Left ventricle myocardium inferior (tissue), 1 donor: Measurements from ENCODE around the gene DNAJB4. TPM values are rescaled to one million over a fixed set of nuclear protein-coding genes. Genes with fewer than 3 reads are reported as not detected.
A peak's percentile ranks its signal among the peaks of the same experiment; 100 is the strongest.
"Not testable (repeated sequence)": the region's sequence is repeated elsewhere in the genome, so short reads cannot be mapped to it uniquely, and the experiment has no call there.

Source experiments
- DNase-seq: peaks from one replicate; pipeline ENCODE4 v3.0.0-alpha.2; 2020
- H3K27ac ChIP-seq: fragments of 200-600 bp; replicated peaks from 2 replicates; pipeline ENCODE4 v1.8.0; 2021
- H3K27me3 ChIP-seq: fragments of 200-600 bp; 2 replicates; pipeline ENCODE4 v1.8.0; 2021; ENCODE audit warnings: low read depth
- H3K36me3 ChIP-seq: fragments of 200-600 bp; 2 replicates; pipeline ENCODE4 v1.8.0; 2021
- H3K4me1 ChIP-seq: fragments of 200-600 bp; 2 replicates; pipeline ENCODE4 v1.8.0; 2021
- H3K4me3 ChIP-seq: fragments of 200-600 bp; 2 replicates; pipeline ENCODE4 v1.8.0; 2021; ENCODE audit warnings: mild to moderate bottlenecking, moderate library complexity
- H3K9me3 ChIP-seq: fragments of 200-600 bp; replicated peaks from 2 replicates; pipeline ENCODE4 v1.8.0; 2021
- intact Hi-C: fragments of 100-400 bp; cut with micrococcal nuclease; formaldehyde crosslinking; loops from one replicate; pipeline ENCODE4 v1.11.0; 2022
- total RNA-seq: library from RNA; stranded (reverse); fragmentation: NEBNext Ultra II Directional; extraction: Animal tissue kit (Norgen Biotek cat#: 25700); gene quantifications from one replicate; pipeline ENCODE4 v1.2.1, GENCODE V29; 2021
- TF ChIP-seq, protein P1 (sequence below): fragments of 200-600 bp; IDR thresholded peaks from 2 replicates; pipeline ENCODE4 v1.8.0; 2021; ENCODE audit warnings: antibody characterized with exemption, mild to moderate bottlenecking, borderline replicate concordance
- donor health status: DM: no; HTN: yes; CAD: no; lungs with severe emphysema.

DNAJB4 gene
- total RNA-seq, 1 donor from 2014 or later: 118 TPM

DNA sequence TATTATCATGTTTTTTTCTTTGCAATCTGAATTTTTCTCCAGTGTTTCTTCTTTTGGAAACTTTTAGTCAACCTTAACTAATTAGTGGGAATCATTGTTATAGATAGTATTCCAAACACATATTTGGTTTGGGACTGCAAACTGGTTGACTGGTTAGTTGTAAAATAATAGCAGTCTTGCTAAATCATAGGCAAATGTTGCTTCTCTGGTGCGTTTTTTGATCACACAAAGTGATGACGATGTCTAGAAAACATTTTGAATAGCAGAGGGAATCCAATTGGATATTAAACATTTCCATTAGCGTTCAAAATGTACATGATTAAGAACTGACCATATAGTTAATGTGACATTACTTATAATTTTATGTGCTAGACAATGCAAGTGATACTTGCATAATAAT, 4.5 kb downstream of the DNAJB4 start:
- H3K4me3 ChIP-seq: peak overlapping the region; percentile 77
- TF ChIP-seq, protein P1, sequence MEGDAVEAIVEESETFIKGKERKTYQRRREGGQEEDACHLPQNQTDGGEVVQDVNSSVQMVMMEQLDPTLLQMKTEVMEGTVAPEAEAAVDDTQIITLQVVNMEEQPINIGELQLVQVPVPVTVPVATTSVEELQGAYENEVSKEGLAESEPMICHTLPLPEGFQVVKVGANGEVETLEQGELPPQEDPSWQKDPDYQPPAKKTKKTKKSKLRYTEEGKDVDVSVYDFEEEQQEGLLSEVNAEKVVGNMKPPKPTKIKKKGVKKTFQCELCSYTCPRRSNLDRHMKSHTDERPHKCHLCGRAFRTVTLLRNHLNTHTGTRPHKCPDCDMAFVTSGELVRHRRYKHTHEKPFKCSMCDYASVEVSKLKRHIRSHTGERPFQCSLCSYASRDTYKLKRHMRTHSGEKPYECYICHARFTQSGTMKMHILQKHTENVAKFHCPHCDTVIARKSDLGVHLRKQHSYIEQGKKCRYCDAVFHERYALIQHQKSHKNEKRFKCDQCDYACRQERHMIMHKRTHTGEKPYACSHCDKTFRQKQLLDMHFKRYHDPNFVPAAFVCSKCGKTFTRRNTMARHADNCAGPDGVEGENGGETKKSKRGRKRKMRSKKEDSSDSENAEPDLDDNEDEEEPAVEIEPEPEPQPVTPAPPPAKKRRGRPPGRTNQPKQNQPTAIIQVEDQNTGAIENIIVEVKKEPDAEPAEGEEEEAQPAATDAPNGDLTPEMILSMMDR: no peak
- peak overlapping the region; percentile 17 for H3K27ac ChIP-seq
- H3K4me1 ChIP-seq: peaks cover 68% of the 10 kb centered on the region
- H3K9me3 ChIP-seq: no peaks in the 10 kb centered on the region
- intact Hi-C loops: loop anchor here (10.0 kb wide), 1 partner anchor 96 kb away; no protein-coding TSS in a partner anchor
- no peak for DNase-seq
- peaks cover 17% of the 10 kb centered on the region for H3K36me3 ChIP-seq
- H3K27me3 ChIP-seq: no peaks in the 10 kb centered on the region

DNA sequence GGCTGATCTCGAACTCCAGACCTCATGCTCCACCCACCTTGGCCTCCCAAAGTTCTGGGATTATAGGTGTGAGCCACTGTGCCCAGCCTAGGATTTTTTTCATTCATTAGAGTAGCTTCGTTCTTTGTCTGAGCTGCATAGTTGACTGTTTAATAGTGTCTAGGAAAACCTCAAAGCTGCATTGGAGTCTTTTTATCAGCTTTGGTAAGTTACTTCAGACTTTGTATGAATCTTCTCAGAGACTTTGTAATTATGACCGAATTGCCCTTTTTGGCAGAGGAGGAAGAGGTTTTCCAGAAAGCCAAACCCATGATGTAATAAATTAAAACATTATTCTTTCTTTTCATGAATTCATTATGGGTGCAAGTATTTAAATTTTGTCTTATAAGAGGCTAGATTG, 5.1 kb downstream of the DNAJB4 start:
- no peak for DNase-seq
- H3K9me3 ChIP-seq: no peaks in the 10 kb centered on the region
- peaks cover 74% of the 10 kb centered on the region for H3K4me1 ChIP-seq
- H3K27ac ChIP-seq: peak overlapping the region; percentile 17
- TF ChIP-seq, protein P1: no peak
- intact Hi-C loops: loop anchor here (10.0 kb wide), 1 partner anchor 95 kb away; no protein-coding TSS in a partner anchor
- H3K36me3 ChIP-seq: peaks cover 23% of the 10 kb centered on the region
- peak overlapping the region; percentile 77 for H3K4me3 ChIP-seq
- no peaks in the 10 kb centered on the region for H3K27me3 ChIP-seq

DNA sequence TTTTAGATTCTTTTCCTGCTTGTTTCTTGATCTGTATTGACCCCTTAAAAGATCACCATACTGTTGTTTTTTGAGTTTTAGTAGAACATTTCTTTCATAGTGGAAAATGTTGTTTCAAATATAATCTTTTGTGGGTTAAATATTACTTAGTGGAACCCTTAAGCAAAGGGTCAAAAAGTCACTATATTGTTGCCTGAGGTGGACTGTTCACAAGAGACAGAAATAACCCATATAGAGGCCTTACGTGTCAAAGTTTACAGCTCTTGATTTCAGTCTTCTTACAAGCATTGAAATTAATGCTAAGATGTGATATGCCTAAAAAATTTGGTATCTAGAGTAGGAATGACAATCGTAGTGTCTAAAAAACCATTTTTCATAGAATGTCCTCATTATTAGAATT, 6.3 kb downstream of the DNAJB4 start:
- Histone ChIP-seq H3K9me3 (no peaks in the 10 kb centered on the region), H3K36me3 (peaks cover 32% of the 10 kb centered on the region), H3K4me1 (peaks cover 76% of the 10 kb centered on the region), H3K27me3 (no peaks in the 10 kb centered on the region), H3K4me3 (peak overlapping the region; percentile 77), H3K27ac (peak overlapping the region; percentile 17)
- no peak for DNase-seq
- intact Hi-C loops: no loop called here
- TF ChIP-seq, protein P1: no peak

DNA sequence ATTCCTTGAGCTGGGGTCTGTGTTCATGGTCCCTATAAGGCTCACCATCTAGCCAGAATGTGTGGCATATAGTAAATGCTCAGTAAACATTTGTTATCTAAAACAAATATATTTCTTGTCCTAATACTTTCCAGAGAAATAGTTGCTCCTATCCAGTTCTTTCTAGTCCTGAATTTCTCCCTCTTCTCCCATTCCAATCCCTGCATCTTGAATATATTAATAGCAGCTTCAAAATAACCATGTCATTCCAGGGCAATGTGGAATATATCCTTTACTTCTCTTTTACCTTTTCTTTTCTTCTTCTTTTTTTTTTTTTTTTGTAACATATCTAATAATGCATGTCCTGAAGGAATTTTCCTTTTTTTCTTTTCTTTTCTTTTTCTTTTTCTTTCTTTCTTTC, 10.4 kb downstream of the DNAJB4 start:
- H3K36me3 ChIP-seq: peaks cover 57% of the 10 kb centered on the region
- H3K4me3 ChIP-seq: no peak overlapping the region
- H3K27me3 ChIP-seq: no peaks in the 10 kb centered on the region
- peak overlapping the region; percentile 9 for H3K27ac ChIP-seq
- DNase-seq: no peak
- intact Hi-C loops: no loop called here
- H3K9me3 ChIP-seq: no peaks in the 10 kb centered on the region
- H3K4me1 ChIP-seq: peaks cover 59% of the 10 kb centered on the region
- TF ChIP-seq, protein P1: no peak

DNA sequence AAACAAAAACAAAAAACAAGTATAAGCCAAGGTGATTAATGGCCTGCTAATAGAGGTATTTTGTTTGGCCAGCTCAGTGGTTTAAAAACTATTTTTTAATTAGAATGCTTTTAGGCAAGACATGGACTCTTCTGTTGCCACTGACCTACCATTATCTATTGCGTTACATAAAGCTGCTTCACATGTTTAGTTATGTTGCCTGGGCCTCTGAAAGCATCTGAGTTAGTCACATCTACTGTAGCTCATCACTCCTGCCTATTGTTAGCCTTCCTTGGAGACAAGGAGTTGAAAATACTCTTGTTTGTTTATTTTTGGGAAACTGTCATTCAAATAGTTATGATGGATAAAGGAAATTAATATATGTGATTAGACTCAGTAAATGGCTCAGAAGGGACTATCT, 14.3 kb downstream of the DNAJB4 start:
- Histone ChIP-seq H3K27ac (peak overlapping the region; percentile 20), H3K9me3 (peaks cover 6% of the 10 kb centered on the region), H3K4me3 (no peak overlapping the region), H3K27me3 (no peaks in the 10 kb centered on the region), H3K4me1 (peaks cover 34% of the 10 kb centered on the region), H3K36me3 (peaks cover 42% of the 10 kb centered on the region)
- no peak for DNase-seq
- intact Hi-C loops: no loop called here
- TF ChIP-seq, protein P1: no peak

DNA sequence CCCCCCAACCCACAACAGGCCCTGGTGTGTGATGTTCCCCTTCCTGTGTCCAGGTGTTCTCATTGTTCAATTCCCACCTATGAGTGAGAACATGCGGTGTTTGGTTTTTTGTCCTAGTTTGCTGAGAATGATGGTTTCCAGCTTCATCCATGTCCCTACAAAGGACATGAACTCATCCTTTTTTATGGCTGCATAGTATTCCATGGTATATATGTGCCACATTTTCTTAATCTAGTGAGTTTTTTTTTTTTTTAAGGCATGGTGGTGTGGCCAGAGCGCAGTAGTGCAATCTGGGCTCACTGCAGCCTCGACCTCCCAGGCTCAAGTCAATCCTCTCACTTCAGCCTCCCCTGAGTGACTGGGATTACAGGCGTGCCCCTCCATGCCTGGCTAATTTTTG, 16.4 kb downstream of the DNAJB4 start:
- DNase-seq, intact Hi-C loops, H3K4me3 ChIP-seq, H3K27ac ChIP-seq, H3K9me3 ChIP-seq, H3K27me3 ChIP-seq: not testable (repeated sequence)
- H3K4me1 ChIP-seq: peaks cover 15% of the 10 kb centered on the region
- peaks cover 24% of the 10 kb centered on the region for H3K36me3 ChIP-seq
